NCI-H1694 (cell line): ENCODE results near the gene LRP1B.
A peak's percentile ranks its signal among the peaks of the same experiment; 100 is the strongest.

Experiments
- DNase-seq: peaks from one replicate; lab custom pipeline; 2025; lab: John Stamatoyannopoulos, UW

Gene LRP1B

GRCh38 chr2:140808211-140808610, 1322.6 kb downstream of the LRP1B start:
- no peak for DNase-seq

- no peak for DNase-seq
These were observed 1326.0 kb downstream of the LRP1B start for GRCh38 chr2:140804700-140805260.

- no peak for DNase-seq
These were observed 1329.5 kb downstream of the LRP1B start for GRCh38 chr2:140801311-140801710.

GRCh38 chr2:140797718-140798117, 1333.1 kb downstream of the LRP1B start:
- no peak for DNase-seq

- DNase-seq, result no peak
These were observed 1339.0 kb downstream of the LRP1B start for GRCh38 chr2:140791802-140792201.

- no peak for DNase-seq
These were observed 1344.2 kb downstream of the LRP1B start for GRCh38 chr2:140786585-140786984.

DNA sequence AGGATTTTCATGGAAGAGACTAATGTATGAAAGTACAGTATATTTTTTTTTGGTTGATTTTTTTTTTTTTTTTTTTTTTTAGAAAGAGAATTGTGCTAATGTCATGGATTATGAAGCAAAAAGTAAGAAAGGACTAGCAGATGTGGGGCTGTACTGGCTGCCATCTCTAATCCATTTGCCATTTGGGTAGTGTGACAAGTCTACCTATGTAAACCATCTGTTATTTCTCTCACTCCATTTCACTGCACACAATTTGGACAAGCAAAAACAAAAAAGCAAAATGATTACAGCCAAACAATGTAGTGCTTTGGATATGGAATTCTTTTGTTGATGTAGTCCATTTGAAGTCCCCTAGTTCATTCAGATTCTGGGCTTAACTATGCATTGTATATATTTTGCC, 1355.4 kb downstream of the LRP1B start:
- DNase-seq, result peak; percentile 70

DNA sequence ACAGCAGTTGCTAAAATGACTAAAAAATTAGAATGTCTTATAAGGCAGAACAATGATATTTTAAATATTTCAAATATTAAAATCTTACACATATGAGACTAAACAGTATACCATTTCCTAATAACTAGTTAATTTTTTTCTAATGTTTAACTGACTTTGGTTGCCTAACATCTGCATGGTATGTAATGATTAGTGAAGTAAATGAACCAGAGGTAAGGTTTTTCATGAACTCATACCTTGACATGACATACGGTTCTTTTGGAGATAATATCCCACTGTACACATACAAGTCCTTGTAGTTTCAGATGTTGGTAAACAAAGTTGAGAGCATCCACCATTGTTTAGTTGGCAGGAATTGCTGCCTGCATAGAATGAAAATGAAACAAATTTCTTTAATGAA, 1360.2 kb downstream of the LRP1B start:
- DNase-seq, result no peak

- no peak for DNase-seq
These were observed 1369.0 kb downstream of the LRP1B start for GRCh38 chr2:140761807-140762206.

DNA sequence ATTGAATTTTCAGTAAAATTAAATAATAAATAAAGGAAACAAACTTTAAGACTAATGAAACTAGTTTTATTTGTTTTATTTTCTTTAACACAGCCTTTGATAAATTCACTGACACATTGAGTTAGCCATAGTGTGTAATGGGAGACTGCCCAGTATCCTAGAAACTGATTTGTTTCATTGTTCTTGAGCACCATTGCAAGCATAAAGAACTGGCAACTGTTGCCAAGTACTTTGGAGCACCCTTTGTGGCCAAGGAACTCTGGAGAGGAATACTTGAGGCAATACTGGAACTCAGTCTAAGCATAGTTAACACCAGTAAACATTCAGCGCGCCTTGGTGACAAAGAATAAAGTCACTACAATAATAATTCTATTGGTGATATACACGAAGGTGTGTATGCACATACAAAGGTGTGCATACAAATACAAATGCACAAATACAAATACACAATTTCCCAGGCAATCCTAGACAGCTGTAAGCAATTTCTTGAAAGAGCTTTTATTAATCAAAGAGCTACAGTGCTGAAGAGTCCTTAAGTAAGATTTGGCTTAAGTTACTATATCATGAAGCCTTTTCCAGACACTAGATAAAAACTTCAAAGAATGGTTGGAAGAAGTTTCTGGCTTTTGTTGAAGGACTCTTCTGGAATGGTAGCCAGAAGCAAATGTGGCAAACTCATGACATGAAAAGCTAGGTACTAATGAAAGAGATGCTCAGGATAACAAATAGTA, 1371.2 kb downstream of the LRP1B start:
- DNase-seq, result no peak

DNA sequence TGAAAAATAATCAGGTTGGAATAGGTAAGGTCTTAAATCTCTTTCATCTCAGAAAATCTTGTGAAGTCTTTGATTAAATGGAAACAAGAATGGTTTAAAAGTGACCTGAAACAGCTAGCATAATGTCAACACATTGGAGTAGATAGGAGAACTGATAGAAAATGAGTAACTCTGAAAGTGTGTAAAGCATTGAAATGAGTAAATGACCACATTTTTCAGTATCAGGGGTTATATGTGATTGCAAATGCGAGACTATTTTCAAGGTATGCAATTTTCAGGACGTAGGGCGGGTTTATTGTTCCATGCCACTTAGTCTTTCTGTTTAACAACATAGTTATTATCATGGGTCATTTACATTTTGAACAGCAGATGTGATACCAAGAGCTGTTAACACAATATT, 1383.2 kb downstream of the LRP1B start:
- no peak for DNase-seq

GRCh38 chr2:140747090-140747489, 1383.7 kb downstream of the LRP1B start:
- no peak for DNase-seq

- no peak for DNase-seq
These were observed 1386.4 kb downstream of the LRP1B start for GRCh38 chr2:140744379-140744778.

- DNase-seq, result no peak
These were observed 1393.8 kb downstream of the LRP1B start for GRCh38 chr2:140737006-140737405.

GRCh38 chr2:140734992-140735391, 1395.8 kb downstream of the LRP1B start:
- peak; percentile 15 for DNase-seq

GRCh38 chr2:140718999-140719398, 1411.8 kb downstream of the LRP1B start:
- DNase-seq, result no peak

- no peak for DNase-seq
These were observed 1413.3 kb downstream of the LRP1B start for GRCh38 chr2:140717481-140717880.

DNA sequence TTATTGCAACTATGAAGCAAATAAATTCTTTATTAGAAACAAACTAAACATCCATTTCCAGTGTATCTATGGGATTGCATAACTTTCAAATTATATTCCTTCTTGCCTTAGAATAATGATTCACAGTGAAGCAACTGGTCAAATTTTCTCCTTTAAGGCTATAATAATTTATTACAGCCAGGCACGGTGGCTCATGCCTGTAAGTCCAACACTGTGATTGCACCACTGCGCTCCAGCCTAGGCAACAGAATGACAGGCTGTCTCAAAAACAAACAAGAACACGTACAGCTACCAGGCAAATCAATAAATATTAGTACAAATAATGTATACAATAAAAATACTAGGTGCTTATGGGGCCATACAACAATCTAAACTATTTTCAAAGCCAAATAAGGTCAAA, 1416.2 kb downstream of the LRP1B start:
- DNase-seq, result no peak

DNA sequence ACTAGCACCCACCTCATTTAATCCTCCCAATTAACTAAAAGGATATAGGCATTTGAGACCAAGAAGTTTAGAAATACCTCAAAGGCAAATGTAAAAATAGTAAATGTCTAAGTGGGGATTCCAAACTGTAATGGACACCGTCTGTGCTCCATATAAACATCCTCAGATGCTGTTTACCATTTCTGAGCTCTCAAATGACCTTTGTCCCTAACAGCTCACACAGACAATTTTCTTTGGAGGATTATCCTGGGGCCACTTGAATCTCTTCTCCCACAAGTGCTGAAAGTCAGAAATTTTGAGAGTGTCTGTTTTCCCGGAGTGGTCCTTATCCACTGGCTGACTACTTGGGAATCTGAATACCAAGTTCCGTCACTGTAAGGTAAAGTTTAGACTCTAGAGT, 1418.9 kb downstream of the LRP1B start:
- DNase-seq, result no peak

DNA sequence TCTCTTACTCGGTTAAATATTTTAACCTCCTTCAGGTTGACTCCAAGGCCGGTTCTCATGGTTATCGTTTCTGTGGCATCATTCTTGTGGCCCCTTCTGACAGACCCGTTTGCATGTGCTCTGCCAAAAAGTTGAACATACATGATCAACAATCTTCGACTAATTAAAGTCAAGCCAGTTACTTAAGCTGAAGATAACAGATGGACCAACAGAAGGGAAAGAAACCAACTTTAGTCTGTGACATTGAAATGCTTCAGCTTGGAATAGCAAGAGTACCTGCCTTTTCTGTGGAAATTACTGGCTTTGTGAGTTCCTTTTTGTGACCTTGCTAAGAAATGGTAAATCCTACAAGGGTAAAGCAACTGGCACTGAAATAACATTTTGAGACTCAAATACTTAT, 1429.1 kb downstream of the LRP1B start:
- no peak for DNase-seq

- no peak for DNase-seq
These were observed 1432.2 kb downstream of the LRP1B start for GRCh38 chr2:140698636-140699035.

GRCh38 chr2:140696449-140696848, 1434.4 kb downstream of the LRP1B start:
- DNase-seq, result no peak

DNA sequence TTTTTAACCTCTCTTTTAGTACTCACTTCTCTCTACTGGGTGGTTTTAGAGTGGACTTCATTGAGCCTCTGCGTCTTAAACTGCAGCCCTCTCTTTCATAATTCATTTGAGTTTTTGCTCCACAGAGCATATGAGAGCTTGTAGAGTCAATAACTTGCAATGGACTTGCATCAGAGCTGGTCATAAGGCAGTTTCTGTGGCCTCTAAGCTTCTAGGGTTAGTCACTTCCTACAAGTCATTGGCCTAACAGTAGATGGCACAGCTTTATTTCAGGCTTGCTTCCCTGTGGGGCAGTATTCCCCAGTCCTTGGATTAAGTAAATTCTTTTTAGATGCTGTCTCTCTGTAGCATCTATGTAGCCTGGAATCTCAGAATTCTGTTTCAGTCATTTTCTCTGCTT, 1435.7 kb downstream of the LRP1B start:
- no peak for DNase-seq

- no peak for DNase-seq
These were observed 1443.0 kb downstream of the LRP1B start for GRCh38 chr2:140687825-140688224.
